Stimulated activated naive B cell treated with anti-CD40 and anti-IgM and Interleukin-4, amounts not matched to agents 10 μg/mL and 1 μg/mL and 100 μg/mL, for 72 hours (primary cell): ENCODE measurements around the gene RAB6B.
A peak's percentile ranks its signal among the peaks of the same experiment; 100 is the strongest.

ENCODE experiments used
- ATAC-seq, 2 donors: fragments of 150-1000 bp; cut with Tn5 transposase; replicated peaks; 2 replicates each; pipeline ENCODE4 v1.10.0; 2021; ENCODE audit warnings: moderate library complexity in 1 of 2
- DNase-seq: peaks from one replicate; pipeline ENCODE4 v3.0.0; 2021
- H3K27ac Mint-ChIP-seq: one replicate; pipeline ENCODE4 v1.8.0; 2022; ENCODE audit warnings: mild to moderate bottlenecking, mixed read lengths
- H3K27me3 Mint-ChIP-seq, 2 donors: one replicate each; pipeline ENCODE4 v1.8.0; 2022; ENCODE audit warnings: mixed read lengths in 2 of 2
- H3K36me3 Mint-ChIP-seq, 2 donors: one replicate each; pipeline ENCODE4 v1.8.0; 2022; ENCODE audit warnings: mixed read lengths in 2 of 2, mild to moderate bottlenecking in 1 of 2
- H3K4me1 Mint-ChIP-seq, 2 donors: one replicate each; pipeline ENCODE4 v1.8.0; 2022; ENCODE audit warnings: mixed read lengths in 2 of 2, mild to moderate bottlenecking in 1 of 2
- H3K4me3 Mint-ChIP-seq, 2 donors: one replicate each; pipeline ENCODE4 v1.8.0; 2022; ENCODE audit warnings: mild to moderate bottlenecking in 2 of 2, mixed read lengths in 2 of 2, moderate library complexity in 1 of 2
- H3K9me3 Mint-ChIP-seq, 2 donors: one replicate each; pipeline ENCODE4 v1.8.0; 2022; ENCODE audit warnings: mixed read lengths in 2 of 2, mild to moderate bottlenecking in 1 of 2

Gene RAB6B

DNA sequence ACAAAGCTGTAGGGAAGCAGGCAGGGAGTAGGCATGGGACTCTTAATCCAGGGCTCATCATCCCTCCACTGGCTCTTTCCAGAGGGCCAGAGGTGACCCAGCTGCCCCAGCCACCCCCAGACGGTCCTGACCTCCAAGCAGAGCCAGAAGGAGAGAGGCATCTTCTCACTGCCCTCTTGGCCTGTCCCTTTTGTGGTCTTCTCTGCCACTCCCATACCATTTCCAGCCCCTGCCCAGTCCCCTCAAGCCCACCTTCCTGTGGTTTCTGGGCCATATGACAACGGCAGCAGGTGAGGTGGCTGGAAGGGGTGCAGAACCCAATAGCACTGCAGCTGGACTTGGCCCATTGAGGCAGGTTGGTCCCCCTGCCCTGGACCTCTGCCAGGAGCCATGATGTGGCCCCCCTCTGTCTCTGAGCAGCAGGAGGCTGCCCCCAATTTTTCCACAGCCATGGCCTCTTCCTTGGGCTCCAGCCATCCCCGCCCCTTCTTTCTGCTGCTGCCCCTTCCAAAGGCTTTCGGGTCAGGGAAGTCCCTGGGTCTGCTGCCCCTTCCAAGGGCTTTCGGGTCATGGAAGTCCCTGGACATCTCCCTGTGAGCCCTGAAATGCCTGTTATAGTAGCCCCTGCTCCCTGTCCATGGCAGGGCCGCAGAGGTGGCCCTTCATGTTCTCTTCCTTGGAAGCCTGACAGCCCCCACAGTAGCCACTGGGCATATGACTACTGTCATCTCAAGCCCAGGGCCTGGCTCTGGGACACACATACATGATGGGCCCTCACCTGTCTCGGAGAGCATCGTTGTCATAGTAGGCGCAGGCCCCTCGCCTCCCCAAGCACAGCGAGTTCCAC, 39.5 kb upstream of the RAB6B start:
- H3K9me3 Mint-ChIP-seq: no peaks in the 10 kb centered on the region
- DNase-seq (no peak), ATAC-seq (no peak)
- no peaks in the 10 kb centered on the region for H3K36me3 Mint-ChIP-seq
- no peak overlapping the region for H3K27ac Mint-ChIP-seq
- no peaks in the 10 kb centered on the region for H3K4me1 Mint-ChIP-seq
- H3K4me3 Mint-ChIP-seq: no peak overlapping the region
- H3K27me3 Mint-ChIP-seq: peaks cover 5 to 7% of the 10 kb centered on the region in 2 donors

DNA sequence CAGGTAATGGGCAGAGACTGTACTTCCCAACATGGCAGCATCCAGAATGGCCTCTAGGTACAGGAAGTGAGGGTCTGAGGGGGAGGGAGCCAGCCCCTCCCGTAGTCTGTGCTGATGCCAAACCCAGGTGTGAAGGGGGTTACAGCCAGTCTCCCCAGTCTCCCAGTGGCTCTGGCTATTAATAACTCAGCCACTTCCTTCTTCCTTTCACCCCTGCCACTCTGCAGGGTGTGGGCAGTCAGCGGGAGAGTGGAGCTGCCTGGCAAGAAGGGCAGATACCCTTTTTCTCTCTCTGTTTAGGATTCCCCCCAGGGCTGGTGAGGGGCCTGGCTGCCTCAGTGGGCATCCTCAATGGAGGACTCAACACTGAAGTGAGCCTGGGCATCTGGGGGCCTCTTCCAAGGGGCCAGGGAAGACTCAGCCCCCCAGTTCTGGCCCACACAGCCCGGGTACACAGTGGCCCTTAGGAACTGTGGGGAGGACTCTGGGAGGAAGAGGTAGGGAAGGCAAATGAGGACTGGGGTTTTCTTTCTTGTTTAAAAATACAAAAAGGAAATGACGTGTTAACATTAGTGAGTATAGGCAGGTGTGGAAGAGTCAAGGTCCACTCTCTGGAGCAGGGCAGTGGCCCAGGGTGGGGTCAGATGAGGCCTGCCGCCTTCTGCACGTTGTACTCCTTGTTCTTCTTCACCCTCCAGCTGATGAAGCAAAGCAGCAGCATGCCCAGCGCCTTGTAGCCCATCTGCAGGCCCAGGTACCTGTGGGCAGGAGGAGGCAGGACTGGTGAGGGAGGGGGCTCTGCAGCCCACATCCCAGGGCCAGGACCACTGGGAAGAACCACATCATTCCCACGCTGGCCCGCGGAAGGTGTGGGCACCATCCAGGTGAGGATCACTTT, 38.6 kb upstream of the RAB6B start:
- no peaks in the 10 kb centered on the region for H3K36me3 Mint-ChIP-seq
- peaks cover 6 to 8% of the 10 kb centered on the region in 2 donors for H3K27me3 Mint-ChIP-seq
- no peak overlapping the region for H3K4me3 Mint-ChIP-seq
- ATAC-seq (no peak), DNase-seq (no peak)
- H3K9me3 Mint-ChIP-seq: no peaks in the 10 kb centered on the region
- H3K27ac Mint-ChIP-seq: no peak overlapping the region
- no peaks in the 10 kb centered on the region for H3K4me1 Mint-ChIP-seq

DNA sequence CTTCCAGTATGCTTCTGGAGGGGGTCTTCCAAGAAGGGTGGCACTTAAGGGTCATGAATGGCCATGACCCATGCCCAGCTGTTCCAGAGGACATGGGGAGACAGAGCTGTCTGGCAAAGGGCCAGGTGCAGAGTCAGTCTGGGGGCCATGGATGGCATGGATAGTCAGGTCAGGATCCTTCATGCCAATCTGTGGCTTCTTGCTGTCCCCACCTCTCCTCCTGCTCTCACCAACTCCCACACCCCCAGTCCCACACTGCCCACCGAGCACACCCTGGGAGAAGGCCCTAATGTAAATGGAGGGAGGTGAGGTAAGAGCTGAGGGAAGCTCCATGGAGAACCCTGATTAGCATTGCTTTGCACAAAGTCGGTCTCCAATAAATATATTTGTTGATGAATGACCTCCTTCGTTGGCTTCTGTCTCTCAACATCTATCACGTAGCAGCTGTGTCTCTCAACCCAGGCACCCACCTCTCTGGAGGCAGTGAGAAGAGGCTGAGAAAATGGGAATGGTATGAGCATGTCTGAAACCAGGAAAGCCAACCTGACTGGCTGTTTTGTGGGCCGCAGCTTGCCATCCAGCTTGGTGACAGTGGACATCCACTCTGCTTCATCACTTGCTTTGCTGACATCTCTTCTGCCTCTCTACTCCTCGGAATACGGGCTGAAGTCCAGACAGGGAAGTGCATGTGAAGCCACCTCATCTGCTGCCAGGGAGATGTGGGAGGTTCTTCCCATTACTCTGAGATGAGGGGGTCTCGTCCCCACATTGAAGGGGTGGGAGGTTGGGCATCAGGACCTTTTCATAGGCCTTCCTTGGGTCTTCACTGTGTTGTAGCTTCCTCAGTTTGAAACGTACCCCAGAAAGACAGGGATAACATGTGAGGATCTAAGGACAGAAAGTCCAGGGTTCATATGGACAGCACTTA, 37.7 kb upstream of the RAB6B start:
- H3K4me1 Mint-ChIP-seq: peaks cover 0 to 1% of the 10 kb centered on the region in 2 donors
- no peak overlapping the region for H3K27ac Mint-ChIP-seq
- H3K36me3 Mint-ChIP-seq: no peaks in the 10 kb centered on the region
- ATAC-seq (no peak), DNase-seq (no peak)
- H3K4me3 Mint-ChIP-seq: no peak overlapping the region
- peaks cover 12 to 15% of the 10 kb centered on the region in 2 donors for H3K27me3 Mint-ChIP-seq
- H3K9me3 Mint-ChIP-seq: no peaks in the 10 kb centered on the region

DNA sequence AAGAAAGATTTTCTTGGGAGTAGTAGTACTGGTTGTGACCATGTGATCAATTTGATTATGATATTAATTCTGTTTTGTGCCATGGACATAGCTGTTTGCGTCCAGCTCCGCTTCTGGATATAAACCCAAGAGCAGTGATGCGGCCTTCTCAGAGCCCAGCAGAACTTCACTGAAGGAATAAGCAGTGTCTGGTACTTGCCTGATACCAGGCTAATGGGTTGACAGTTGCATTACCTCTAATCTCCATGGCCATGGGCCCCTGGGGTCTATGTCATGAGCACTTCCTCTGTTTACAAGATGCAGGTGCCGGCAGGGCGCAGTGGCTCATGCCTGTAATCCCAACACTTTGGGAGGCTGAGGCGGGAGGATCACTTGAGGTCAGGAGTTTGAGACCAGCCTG, 36.3 kb upstream of the RAB6B start:
- Mint-ChIP-seq H3K4me1 (peaks cover 9 to 12% of the 10 kb centered on the region in 2 donors), H3K27me3 (peaks cover 17 to 18% of the 10 kb centered on the region in 2 donors), H3K27ac (no peak overlapping the region), H3K9me3 (no peaks in the 10 kb centered on the region), H3K36me3 (no peaks in the 10 kb centered on the region), H3K4me3 (no peak overlapping the region)
- ATAC-seq (no peak), DNase-seq (no peak)

DNA sequence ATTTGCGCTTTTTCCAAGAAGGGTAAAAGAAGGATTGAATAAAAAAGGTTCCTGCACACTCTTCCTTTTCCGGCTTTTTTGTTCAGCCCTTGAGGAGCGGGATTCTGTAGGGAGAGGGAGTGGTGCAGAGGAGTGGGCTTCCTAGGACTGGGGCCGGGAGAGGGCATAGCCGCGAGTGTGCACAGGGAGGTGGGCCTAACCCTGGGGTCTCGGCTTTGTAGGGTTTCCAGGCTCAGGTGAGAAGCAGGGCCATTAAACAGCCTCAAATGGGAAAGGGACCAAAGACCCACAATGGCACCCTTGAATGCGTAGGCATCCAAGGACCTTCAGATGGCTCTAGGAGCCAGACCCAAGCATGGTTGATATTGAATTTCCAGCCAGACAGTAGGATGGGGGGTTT, 35.4 kb upstream of the RAB6B start:
- Mint-ChIP-seq H3K9me3 (no peaks in the 10 kb centered on the region), H3K4me3 (no peak overlapping the region)

DNA sequence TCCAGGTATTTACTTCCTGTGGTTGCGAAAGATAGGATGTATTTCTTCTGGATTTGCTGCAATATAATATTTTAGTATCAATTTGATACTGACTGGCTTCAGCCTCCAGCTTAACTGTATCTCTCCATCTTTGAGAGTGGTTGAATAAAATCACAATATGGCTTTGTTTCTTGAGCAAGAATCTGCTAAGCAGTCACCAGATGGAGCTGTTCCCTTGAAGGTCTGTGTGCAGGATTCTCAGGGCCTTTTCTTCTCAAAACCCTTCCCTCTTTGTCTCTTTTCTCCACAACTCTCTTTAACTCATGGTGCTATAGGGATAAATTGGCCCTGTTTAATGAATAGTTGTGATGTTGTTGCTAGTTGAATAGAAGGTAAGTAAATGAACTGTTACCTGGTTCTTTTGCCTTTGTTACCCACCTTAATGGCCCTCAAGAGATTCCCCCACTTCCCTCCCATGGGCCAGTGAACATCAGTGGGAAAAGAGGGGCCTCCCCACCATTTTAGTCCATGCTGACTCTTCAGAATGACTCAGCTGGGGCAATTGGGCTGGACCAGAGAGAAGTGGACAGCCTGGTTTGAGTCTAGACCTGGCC, 34.8 kb upstream of the RAB6B start:
- Mint-ChIP-seq H3K27me3 (peaks cover 24 to 26% of the 10 kb centered on the region in 2 donors), H3K4me1 (peaks cover 17 to 19% of the 10 kb centered on the region in 2 donors), H3K9me3 (no peaks in the 10 kb centered on the region), H3K27ac (no peak overlapping the region), H3K4me3 (no peak overlapping the region), H3K36me3 (no peaks in the 10 kb centered on the region)
- ATAC-seq (no peak), DNase-seq (no peak)

More for the DNA sequence above, 35.4 kb upstream of the RAB6B start:
- H3K4me1 Mint-ChIP-seq: peaks cover 17 to 19% of the 10 kb centered on the region in 2 donors
- no peak overlapping the region for H3K27ac Mint-ChIP-seq
- DNase-seq (no peak), ATAC-seq (no peak)
- no peaks in the 10 kb centered on the region for H3K36me3 Mint-ChIP-seq
- H3K27me3 Mint-ChIP-seq: peaks cover 26% of the 10 kb centered on the region in 2 donors

DNA sequence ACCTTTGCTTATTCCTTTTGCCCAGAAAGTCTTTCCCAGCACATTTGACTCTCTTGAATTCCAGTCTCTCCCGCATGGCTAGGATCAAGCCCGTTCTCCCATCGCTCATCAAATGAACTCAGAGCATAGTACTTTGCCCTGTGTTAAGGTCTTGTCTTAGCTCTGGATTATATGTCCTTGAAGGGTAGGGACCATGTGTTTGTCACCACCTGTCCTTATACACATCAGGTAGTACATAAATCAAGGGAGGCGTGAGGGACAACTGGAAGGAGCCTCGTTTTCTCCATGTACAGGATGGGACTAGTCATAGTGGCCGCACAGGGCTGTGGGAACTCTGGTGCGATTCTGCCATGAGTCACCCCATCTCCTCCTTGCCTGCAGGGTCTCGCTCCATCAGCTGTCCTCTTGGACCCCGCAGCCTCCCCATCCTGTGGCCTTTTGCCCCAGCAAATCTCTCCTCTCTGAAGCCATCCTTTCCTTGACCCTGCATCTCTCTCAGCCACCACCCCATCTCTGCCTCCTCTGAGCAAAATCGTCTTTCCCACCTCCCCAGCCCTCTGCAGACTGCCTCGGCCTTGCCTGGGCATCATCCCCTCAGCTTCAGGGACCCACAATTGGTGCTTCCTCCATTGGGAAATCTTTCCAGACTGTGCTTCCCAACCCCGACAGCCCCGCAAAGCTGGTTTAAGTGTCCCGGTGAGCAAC, 33.4 kb upstream of the RAB6B start:
- DNase-seq (no peak), ATAC-seq (no peak)
- Mint-ChIP-seq H3K9me3 (no peaks in the 10 kb centered on the region), H3K27me3 (peaks cover 19 to 26% of the 10 kb centered on the region in 2 donors), H3K36me3 (no peaks in the 10 kb centered on the region), H3K4me1 (peaks cover 17 to 19% of the 10 kb centered on the region in 2 donors), H3K4me3 (no peak overlapping the region), H3K27ac (no peak overlapping the region)

DNA sequence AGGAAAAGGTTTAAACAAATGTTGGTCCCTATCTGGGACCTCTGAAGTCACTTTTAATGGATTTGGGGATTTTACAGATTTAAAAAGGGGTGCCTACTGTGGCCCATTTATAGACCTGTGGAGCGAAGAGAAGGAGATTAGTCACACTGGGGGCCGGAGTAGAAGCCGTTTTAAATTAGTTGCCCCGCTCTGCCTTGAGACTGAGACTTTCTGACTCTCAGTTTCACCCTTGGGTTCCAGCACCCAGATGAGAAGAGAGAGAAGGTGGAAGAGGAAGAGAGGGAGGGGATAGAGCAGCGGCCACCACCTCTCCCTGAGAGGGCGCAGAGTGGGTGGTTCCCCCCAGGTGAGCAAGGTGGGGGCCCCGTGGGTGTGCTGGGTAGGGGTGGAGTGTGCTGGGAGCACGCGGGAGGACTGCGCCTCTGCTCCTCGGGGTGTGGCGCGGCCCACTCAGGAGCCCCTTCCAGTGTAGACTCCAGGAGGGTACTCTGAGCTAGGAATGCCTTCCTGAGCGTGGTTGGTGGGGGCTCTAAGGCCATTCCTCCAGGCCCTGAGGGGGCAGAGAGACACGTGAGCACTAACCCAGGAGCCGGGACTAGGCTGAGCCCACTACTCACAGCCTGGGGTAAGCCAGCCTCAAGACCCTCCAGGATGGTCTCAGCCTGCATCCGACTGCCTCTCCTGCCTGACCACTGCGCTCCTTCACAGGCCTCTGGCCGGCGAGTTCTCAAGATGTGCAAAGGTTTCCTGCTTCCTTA, 32.6 kb upstream of the RAB6B start:
- H3K9me3 Mint-ChIP-seq: no peaks in the 10 kb centered on the region
- no peaks in the 10 kb centered on the region for H3K36me3 Mint-ChIP-seq
- peak overlapping the region; percentile 50 to 63 for H3K4me3 Mint-ChIP-seq
- H3K27me3 Mint-ChIP-seq: peaks cover 19 to 26% of the 10 kb centered on the region in 2 donors
- ATAC-seq (no peak), DNase-seq (no peak)
- peak overlapping the region; percentile 20 for H3K27ac Mint-ChIP-seq
- H3K4me1 Mint-ChIP-seq: peaks cover 17 to 19% of the 10 kb centered on the region in 2 donors

DNA sequence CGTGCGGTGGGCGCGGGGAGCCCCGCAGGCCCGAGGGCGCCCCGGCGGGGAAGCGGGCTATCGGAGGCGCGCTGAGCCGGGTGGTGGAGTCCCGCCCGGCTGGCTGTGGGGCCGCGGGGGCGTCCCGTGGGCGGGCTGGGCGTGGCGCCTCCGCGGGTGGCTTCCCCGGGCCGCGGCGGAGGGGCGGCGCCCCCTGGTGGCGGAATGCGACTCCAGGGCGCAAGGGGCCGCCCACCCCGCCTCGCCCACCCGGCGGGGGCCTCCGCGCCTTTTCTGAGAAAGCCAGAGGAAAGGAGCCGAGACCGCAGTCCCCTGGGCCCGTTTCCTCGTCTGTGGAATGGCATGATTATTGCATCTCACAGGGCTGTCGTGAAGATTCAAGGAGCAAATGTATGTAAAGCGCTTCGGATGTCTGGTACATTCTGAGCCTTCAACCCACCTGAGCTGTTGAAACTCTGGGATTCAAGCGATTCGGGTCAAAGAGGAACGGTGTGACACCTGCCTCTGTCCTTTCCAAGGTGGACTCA, 31.9 kb upstream of the RAB6B start:
- no peaks in the 10 kb centered on the region for H3K9me3 Mint-ChIP-seq
- peak overlapping the region; percentile 80 to 86 for H3K4me3 Mint-ChIP-seq
- no peaks in the 10 kb centered on the region for H3K36me3 Mint-ChIP-seq
- peak; percentile 66 for DNase-seq
- H3K27ac Mint-ChIP-seq: peak overlapping the region; percentile 67
- ATAC-seq: peak; percentile 90 to 91
- H3K27me3 Mint-ChIP-seq: peaks cover 19 to 26% of the 10 kb centered on the region in 2 donors
- H3K4me1 Mint-ChIP-seq: peaks cover 17 to 19% of the 10 kb centered on the region in 2 donors

DNA sequence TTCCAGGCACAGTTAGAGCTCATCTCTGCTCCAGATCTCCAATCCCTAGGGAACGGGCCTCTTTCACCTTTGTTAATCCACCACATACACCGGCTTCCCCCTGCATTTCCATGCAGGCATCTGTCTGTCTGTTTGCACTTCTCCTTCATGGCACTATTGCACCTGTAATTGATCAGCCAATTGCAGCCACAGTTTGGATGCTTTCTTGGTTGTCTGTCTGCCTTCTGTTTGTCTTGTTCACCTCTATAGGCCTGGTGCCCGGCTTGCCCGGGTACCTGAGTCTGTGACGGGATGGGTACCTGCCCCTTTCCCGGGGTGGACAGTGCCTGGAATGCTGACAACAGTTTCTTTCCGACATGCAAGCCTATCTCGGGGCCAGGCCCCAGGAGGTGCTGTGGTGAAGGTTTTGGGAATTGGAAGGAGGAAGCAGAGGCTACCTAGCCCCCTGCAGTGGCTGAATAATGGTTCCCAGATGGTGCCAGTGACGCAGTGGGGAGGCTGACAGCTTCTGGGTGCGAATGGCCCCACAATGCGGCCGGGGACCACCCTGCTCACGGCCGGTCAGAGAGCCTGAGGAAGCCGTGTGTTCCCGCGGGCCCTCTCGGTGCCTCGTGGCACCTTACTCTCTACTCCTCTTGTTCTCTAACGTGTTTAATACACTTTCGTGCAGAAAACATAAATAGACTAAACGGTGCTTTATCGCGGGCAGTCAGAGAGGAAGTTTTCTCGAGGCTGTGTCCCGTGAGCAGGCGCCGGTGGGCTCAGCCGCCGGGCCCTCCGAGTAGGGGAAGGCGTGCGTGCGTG, 31.3 kb upstream of the RAB6B start:
- H3K27me3 Mint-ChIP-seq: peaks cover 19 to 26% of the 10 kb centered on the region in 2 donors
- ATAC-seq: peak in 1 of 2 donors; percentile 49

DNA sequence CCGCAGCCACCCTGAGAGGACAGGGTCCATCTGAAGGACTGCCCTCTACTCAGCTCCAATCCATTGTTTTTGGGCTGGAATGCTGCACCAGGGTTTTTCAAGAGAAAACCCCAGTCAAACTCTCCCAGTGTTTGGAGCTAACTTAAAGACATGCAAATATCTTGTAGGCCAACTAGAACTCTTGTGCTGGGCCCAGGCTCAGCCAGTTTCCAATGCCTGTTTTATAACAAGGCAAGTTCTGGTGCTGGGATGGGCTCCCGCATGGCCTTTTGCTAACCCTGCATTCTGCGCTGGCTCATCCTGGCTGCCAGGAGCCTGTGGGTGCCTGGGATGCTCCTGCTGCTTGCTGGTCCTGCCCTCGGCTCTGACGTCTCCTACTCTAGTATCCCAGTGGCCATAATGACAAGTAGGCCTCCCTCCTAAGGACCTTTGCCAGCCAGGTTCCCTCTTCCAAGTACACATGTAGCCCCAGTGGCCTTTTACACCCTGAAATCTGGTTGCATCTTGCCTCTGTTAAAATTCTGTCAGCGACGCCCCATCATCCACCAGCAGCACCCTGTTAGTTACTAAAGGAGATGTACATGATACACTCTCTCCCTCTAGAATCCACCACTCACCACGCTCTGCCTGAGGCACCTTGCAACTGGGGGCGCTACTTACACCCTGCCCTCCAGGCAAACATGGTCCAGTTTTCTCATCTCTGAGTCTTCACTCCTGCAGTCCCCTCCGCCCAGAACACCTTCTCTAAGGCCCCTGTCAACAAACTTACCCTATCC, 30.5 kb upstream of the RAB6B start:
- DNase-seq (no peak), ATAC-seq (no peak)
- no peaks in the 10 kb centered on the region for H3K36me3 Mint-ChIP-seq
- H3K4me3 Mint-ChIP-seq: no peak overlapping the region
- H3K9me3 Mint-ChIP-seq: no peaks in the 10 kb centered on the region
- no peak overlapping the region for H3K27ac Mint-ChIP-seq
- peaks cover 19 to 26% of the 10 kb centered on the region in 2 donors for H3K27me3 Mint-ChIP-seq
- peaks cover 17 to 19% of the 10 kb centered on the region in 2 donors for H3K4me1 Mint-ChIP-seq

More for the DNA sequence above, 31.3 kb upstream of the RAB6B start:
- H3K36me3 Mint-ChIP-seq: no peaks in the 10 kb centered on the region
- H3K27ac Mint-ChIP-seq: peak overlapping the region; percentile 67
- H3K4me1 Mint-ChIP-seq: peaks cover 17 to 19% of the 10 kb centered on the region in 2 donors
- peak overlapping the region; percentile 80 to 86 for H3K4me3 Mint-ChIP-seq
- H3K9me3 Mint-ChIP-seq: no peaks in the 10 kb centered on the region
- no peak for DNase-seq
